Left lobe of liver (tissue), 2 donors: ENCODE measurements around the gene CLINT1. TPM values are rescaled to one million over a fixed set of nuclear protein-coding genes. Genes with fewer than 3 reads are reported as not detected.
"Not testable (repeated sequence)": the region's sequence is repeated elsewhere in the genome, so short reads cannot be mapped to it uniquely, and the experiment has no call there.

Experiments used
- ATAC-seq: fragments of 200-7000 bp; cut with Tn5 transposase; one replicate; pipeline ENCODE4 v1.9.1; 2020; ENCODE audit warnings: mild to moderate bottlenecking, moderate library complexity
- DNase-seq: peaks from one replicate; pipeline ENCODE4 v3.0.0-alpha.2; 2020; ENCODE audit warnings: low spot score
- total RNA-seq: library from RNA; stranded (reverse); gene quantifications from one replicate; pipeline ENCODE4 v1.2.1, GENCODE V29; 2021
- donor health status: DM: no; HTN: no; CAD: no; lungs with moderate emphysema.
- donor health status: DM: no; HTN: yes; CAD: no.

Gene CLINT1
- total RNA-seq, 1 donor from 2014 or later, result 45.6 TPM

DNA sequence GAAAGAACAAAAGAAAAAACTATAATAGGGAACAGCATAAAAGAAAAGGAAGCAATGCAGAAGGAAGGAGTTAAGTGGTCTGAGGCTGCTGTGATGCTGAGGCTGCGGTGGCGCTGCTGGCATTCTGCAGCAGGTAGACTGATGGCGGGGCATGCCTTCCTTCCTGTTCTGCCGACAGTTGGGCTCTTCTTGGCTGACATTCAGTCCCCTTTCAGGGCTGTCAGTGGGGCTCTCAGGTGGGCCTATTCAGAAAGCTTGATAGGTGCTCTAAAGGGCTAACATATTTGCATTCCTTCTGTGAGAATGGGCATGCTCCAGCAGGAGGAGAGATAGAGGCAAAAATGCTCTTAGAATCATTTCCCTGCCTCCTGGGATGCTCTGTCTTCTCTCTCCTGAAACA lies 5.1 kb upstream of the CLINT1 start:
- DNase-seq, result no peak

DNA sequence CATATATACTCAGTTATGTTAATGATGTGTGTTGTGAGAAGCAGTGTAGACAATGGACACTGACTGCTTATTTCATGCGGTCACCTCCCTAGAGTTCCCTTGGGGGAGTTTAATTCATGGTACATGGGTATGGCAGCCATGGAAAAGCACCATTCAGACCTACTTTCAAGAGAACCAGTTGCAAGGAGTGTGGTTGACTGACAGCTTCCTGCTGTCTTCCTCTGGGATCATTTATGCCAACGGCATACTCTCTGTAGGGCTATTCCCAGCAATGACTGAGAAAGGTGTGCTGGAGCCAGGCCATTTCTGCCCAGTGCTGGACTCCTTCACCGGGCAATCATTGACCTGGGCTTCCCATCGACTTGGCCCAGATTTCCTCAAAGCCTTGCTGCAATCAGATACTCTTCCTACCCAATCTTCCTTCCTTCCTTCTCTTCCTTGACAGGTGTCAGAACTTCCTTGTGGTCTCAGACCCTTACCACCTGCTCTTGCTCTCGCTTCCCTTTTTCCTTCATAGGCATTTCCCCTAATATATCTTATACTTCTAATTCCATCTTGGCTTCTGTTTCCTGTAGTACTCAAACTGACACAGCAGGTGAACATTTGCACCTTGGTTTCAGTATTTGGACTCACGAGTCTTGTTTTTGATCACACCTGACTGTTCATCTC lies 3.4 kb upstream of the CLINT1 start:
- ATAC-seq, result no peak

More for the DNA sequence above, 5.1 kb upstream of the CLINT1 start:
- ATAC-seq, result no peak

DNA sequence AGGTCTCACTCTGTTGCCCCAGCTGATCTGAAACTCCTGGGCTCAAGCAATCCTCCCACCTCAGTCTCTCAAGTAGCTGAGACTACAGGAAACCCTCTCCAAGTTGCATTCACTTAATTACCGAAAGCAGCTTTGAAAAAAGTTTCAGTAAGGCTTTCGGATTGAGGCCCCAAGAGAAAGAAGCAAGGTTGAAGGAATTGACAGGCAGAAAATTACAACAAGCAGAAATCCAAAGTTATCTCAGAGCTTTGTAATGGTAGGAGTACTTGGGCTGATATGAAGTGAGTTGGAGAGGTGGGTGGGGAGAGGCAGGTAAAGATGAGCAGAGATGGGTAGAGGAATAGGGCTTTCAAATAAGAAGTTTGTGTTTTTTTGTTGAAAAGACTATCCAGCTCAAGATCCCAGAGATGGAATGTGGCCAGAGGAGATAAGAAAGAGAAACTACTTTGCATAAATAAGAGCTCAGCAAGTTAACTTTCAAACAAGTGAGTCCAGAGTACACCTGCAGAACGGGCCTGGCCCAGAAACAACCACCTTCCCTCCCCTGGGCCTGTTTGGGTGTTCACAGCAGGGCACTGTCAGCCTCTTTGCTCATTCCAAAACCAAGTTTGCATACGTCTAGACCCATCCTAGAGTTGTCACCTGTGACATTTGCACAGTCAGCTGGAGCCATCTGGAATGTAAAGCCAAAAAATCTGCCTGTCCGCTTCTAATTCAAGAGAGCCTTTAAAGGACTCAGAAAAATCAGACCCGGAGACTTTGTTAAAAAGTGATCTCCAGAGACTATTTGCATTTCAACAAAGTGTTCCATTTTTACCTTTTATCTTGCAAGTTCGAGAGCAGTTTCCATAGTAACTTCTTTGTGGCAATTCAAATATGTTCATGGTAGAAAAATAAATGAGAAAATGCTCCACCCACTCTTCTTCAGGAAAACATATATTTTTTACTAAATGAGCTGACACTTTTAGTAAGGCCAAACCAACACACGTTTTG lies 2.2 kb upstream of the CLINT1 start:
- DNase-seq (peak; percentile 80), ATAC-seq (peak; percentile 76)

More for the DNA sequence above, 3.4 kb upstream of the CLINT1 start:
- DNase-seq, result no peak

DNA sequence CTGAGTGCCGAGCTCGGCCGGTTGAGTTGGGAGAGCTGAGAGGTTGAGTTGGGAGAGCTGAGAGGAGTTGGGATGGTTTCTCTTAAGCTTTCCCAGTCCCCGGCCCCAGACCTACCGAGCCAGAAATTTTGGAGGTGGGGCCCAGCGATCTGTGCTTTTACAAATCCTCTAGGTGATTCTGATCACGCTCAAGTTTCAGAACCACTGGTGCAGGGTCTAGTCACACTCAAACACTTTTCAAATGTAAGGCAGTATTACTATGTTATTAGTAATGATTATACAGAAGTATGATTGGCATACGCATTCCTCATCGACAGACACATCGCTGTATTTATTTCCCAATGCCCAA lies 256 bp upstream of the CLINT1 start:
- no peak for ATAC-seq
- DNase-seq, result no peak

DNA sequence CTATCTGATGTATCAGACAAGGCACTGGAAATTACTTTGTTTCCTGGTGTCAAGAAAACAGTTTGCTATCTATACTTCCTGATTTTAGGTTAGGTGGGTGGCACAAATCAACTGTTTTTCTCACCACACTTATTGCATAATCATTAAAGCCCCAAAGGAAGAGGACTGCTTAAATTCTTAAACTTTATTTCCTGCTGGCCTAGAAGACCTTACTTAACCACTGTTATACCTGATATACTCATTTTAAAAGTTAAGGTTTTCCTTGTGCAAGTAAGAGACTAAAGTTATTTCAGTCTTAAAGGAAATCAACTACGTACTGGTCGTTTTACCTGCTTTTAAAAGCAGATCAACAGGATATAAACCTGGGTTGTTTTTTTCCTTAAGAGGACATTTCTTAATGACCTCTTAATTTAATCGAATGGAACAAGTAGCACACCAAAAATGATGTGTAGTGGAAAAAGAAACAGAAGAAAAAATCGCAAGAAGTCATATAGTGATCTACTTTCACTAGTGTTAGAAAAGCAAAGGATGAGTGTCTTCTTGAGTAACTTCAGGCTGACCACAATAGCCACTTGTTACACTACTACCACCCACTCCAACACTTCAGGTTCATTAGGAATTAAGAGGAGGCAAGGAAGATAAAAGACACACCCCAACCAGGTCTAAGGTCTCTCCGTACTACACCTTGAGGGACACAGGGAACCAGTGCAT lies 974 bp downstream of the CLINT1 start:
- ATAC-seq (peak; percentile 5), DNase-seq (no peak)

DNA sequence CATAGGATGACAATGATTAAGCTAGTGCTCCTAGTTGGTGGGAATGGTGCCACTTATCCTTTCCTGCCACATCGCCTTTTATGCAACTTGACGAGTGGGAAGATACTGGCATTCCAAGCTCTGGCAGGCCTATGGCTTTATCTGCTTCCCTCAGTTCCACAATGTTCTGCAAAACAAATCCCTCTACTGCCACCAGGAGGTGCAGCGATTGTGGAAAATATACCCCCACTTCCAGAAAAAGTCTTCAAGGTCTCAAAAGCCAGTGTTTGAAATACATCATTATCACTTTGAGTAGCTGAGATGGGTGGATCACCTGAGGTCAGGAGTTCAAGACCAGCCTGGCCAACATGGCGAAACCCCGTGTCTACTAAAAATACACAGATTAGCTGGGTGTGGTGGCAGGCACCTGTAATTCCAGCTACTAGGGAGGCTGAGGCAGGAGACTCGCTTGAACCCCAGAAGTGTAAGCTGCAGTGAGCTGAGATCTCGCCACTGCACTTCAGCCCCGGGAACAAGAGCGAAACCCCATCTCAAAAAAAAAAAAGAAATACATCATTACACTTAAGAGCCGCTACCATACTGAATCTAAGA lies 3.4 kb downstream of the CLINT1 start:
- DNase-seq, result peak; percentile 67
- peak; percentile 68 for ATAC-seq

DNA sequence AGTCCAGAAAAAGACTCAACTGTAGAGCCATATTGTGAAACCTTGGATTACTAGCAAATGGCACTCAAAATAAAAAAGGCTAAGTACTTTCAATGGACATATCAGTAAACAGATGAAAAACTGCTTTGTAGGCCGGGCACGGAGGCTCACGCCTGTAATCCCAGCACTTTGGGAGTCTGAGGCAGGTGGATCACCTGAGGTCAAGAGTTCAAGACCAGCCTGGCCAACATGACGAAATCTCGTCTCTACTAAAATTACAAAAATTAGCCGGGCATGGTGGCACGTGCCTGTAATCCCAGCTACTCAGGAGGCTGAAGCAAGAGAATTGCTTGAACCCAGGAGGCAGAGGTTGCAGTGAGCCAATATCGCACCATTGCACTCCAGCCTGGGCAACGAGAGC lies 5.6 kb downstream of the CLINT1 start:
- ATAC-seq, result not testable (repeated sequence)
- DNase-seq, result peak; percentile 55

DNA sequence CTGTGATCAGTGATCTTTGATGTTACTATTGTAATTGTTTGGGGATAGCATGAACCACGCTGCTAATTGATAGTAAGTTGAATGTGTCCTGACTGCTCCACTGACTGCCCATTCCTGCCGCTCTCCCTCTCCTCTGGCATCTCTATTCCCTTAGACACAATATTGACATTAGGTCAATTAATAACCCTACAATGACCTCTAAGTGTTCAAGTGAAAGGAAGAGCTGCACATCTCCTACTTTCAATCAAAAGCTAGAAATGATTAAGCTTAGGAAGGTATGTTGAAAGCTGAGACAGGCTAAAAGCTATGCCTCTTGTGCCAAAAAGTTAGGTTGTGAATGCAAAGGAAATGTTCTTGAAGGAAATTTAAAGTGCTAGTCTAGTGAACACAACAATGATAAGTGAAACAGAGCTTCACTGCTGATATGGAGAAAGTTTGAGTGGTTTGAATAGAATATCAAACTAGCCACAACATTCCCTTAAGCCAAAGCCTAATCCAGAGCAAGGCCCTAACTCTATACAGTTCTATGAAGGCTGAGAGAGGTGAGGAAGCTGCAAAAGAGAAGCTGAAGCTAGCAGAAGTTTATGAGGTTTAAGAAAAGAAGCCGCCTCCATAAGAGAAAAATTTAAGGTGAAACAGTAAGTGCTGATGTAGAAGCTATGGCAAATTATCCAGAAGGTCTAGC lies 12.9 kb downstream of the CLINT1 start:
- peak; percentile 94 for ATAC-seq
- no peak for DNase-seq

DNA sequence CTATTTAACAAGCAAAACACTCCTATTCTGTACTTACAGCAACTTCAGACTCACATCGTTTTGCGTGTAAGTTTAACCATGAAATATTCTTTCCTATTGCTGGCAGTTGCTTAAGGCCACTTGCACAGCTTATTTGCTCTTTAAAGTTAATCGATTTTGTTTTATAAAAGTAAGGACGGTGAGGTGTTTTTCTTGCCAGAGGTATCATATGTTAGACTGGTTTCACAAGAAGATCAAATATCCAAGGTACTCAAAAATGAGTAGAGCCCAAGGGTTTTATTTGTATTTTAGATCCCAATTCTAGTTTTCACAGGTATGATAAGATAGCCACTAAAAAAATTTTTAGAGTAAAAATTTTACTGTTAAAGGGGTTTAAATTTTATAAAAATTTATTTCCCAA lies 16.2 kb downstream of the CLINT1 start:
- peak; percentile 18 for ATAC-seq
- no peak for DNase-seq

DNA sequence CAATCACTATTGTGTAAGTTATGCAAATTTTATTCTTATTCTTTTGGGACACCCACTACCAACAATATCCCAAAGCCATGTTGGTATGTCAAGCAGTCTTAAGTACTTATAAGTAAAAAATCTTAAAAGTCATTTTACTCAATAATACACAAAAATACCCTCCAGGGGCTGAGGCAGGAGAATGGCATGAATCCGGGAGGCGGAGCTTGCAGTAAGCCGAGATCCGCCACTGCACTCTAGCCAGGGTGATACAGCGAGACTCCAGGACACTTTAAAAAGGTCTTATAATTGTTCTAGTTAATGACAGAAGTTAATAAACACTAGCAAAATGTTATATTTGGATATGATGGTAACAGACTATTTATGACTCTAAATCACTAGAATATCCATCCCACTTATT lies 16.8 kb downstream of the CLINT1 start:
- ATAC-seq, result no peak
- DNase-seq, result no peak

DNA sequence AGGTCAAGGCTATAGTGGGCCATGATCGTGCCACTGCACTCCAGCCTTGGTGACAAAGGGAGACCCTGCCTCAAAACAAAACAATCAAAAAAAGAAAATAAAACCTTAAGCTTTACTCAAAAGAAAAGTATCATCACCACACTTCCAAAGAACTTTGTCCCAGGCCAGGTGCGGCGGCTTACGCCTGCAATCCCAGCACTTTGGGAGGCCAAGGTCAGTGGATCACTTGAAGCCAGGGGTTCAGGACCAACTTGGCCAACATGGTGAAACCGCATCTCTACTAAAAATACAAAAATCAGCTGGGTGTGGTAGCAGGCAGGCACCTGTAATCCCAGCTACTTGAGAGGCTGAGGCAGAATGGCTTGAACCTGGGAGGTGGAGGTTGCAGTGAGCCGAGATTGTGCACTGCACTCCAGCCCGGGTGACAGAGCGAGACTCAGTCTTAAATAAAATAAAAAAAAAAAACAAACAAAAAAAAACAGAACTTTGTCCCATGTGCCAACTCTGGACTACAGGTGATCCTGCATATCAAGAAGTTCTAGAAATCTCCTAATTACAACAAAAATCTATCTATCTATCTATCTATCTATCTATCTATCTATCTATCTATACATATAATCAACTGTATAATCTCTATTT lies 19.7 kb downstream of the CLINT1 start:
- ATAC-seq, result peak; percentile 70
- peak; percentile 60 for DNase-seq

DNA sequence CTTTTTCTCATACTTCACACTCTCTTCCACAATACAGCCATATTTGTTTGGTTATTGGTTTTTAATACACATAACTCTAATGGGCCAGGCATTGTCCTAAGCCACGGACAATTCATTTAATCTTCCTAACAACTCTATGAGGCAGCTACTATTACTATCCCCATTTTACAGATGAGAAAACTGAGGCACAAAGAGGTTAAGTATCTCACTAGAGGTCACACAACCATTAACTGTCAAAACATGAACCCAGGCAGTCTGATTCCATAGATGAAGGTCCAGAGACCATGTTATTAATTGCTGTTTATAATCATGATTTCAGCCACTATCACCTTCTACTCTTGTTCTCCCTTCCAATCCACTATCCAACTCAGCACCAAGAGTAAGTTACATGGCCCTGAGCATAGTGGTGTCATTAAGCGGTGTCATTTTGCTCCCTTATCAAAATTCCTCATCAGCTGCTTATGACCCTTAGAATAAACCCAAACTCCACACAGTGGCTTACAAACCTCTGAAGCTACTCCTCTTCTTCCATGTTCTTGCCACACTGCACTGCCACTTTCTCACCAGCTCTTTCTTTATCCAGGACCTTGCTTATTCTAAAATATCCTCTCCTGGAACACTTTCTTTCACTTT lies 22.7 kb downstream of the CLINT1 start:
- no peak for ATAC-seq
- DNase-seq, result no peak

DNA sequence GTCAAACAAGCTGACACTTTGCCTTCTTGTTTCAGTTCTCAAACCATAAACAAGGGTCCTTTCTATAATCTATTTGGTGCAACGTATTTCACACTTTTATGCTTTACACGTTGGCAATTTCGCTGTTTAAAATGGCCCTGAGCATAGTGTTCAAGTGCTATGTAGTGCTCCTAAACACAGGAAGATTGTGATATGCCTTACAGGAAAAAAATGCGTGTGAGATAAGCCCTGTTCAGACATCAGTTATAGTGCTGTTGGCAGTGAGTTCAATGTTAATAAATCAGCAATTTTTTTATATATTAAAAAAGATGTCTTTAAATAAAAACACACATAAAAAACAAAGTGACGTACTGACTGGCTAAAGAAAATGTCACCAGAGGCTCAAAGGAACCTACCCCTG lies 23.9 kb downstream of the CLINT1 start:
- no peak for ATAC-seq
- DNase-seq, result no peak

DNA sequence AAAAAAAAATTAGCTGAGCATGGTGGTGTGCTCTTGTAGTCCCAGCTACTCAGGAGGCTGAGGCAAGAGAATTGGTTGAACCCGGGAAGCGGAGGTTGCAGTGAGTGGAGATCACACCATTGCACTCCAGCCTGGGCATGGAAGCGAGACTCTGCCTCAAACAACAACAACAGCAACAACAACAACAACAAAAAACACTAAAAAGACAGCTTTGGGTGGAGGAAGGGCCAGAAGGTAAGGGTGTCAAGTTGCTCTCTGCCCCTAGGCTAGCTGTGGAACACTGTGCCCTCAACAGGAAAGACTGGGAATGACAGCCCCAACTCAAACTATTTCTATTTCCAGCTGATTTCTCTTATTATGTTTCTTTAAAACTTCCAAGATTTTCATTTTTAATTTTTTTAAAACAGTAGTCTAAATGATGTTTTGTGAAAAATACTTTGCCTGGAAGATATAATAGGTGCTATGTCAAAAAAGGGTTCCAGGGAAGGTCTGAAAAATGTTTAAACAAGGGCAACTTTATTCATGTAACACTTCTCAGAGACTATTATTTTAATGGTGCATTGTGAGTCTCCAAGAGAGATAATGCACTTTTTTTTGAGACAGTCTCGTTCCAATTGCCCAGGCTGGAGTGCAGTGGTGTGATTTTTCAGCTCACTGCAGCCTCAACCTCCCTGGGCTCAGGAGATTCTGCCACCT lies 29.9 kb downstream of the CLINT1 start:
- peak; percentile 67 for ATAC-seq
- no peak for DNase-seq

DNA sequence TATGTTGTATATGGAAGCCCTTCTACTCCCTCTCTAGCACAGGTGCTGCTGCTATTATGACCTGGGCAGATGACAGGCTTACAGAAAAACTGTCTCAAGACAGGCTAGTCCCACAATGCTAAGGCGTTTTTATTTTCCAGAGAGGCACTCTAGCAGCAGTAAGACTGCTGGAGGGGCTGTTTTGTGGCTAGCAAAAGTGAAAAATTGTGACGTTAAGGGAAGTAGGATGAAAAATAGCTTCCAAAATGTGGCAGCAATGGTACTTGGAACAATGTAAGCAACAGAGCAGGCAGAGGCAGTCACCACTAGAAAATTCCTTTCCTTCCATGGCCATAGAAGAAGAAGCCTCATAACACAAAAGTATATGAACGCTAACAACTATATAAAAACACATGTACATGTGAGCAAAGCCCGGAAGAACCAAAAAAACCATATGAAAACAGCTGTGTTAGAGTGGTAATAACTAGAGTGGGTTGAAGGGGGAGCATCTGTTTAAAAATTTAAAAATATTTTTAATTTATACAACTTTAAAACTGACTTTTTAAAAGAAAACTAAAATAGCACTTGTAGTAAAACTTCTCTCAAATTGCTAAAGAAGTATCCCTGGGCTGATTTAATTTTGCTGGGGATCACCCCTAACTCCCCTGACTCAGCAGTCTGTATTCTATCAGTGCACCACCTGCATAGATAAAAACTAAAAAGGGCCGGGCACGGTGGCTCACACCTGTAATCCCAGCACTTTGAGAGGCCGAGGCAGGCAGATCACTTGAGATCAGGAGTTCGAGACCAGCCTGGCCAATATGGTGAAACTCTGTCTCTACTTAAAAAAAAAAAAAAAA lies 30.6 kb downstream of the CLINT1 start:
- peak; percentile 22 for ATAC-seq
- DNase-seq, result no peak

DNA sequence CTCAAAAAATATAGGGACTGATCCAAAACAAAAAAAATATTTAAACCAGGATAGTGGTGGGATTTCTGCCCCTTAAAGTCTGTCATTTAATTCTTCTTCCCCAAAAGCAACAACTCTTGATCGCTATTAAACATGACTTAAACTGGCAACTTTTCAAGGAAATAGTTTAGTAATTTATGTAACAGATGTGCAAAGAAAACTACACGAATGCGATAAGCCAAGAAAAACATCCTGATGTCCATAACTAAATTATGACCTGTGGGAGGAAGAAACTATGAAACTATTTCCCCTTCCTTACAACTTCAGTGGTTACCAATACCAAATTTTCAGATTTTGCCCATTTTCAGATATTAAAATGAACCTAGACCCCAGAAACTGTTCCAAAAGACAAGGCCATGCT lies 31.5 kb downstream of the CLINT1 start:
- DNase-seq, result no peak
- no peak for ATAC-seq

DNA sequence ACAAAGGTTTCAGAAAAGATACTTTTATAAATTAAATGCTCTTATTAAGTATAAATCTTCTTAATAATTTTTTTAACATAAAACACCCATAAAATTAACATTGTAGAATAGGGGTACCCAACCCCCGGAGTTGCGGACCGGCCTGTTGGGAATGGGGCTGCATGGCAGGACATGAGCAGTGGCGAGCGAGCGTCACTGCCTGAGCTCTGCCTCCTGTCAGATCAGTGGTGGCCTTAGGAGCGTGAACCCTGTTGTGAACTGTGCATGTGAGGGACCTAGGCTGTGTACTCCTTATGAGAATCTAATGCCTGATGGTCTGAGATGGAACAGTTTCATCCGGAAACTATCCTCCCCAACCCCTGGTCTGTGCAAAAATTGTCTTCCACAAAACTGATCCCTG lies 35.3 kb downstream of the CLINT1 start:
- DNase-seq (no peak), ATAC-seq (peak; percentile 68)
